Stimulated activated CD8-positive, alpha-beta memory T cell treated with anti-CD3 and anti-CD28 coated beads, Interleukin-7, amount 100 ng/mL, for 4 hours (primary cell): Measurements from ENCODE around the gene GPR42.
"Not testable (repeated sequence)": the region's sequence is repeated elsewhere in the genome, so short reads cannot be mapped to it uniquely, and the experiment has no call there.

Source experiments
- DNase-seq, 2 donors: peaks; one replicate each; pipeline ENCODE4 v3.0.0-alpha.2; 2020; ENCODE audit warnings: low read depth in 2 of 2

GPR42 gene

DNA sequence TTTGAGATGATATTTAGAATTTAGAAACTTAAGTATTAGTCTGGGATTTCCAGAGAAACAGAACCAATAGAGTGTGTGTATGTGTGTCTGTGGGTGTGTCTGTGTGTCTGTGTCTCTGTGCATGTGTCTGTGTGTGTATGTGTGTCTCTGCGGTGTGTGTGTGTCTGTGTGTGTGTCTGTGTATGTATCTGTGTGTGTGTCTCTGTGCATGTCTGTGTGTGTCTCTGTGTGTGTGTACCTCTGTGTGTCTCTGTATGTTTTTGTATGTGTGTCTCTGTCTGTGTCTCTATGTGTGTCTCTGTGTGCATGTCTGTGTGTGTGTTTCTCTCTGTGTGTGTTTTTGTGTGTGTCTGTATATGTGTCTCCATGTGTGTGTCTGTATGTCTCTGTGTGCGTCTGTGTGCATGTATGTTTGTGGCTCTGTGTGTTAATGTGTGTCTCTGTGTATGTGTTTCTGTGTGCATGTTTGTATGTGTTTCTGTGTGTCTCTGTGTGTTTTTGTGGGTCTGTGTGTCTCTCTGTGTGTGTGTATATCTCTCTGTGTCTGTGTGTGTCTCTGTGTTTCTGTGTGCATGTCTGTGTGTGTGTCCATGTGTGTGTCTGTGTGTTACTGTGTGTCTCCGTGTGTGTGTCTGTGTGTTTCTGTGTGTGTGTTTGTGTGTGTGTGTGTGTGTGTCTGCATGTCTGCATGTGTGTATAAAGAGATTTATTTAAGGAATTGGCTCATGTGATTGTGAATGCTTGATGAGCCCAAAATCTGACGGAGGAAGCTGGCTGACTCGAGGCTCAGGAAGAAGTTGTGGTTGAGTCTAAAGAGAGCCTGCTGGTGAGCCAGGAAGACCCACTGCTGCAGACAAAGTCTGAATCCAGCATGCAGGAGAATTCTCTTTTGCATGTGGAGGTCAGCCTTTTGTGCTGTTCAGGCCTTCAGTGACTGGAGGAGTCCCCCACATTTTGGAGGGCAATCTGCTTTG, 22.2 kb downstream of the GPR42 start:
- DNase-seq: no peak

DNA sequence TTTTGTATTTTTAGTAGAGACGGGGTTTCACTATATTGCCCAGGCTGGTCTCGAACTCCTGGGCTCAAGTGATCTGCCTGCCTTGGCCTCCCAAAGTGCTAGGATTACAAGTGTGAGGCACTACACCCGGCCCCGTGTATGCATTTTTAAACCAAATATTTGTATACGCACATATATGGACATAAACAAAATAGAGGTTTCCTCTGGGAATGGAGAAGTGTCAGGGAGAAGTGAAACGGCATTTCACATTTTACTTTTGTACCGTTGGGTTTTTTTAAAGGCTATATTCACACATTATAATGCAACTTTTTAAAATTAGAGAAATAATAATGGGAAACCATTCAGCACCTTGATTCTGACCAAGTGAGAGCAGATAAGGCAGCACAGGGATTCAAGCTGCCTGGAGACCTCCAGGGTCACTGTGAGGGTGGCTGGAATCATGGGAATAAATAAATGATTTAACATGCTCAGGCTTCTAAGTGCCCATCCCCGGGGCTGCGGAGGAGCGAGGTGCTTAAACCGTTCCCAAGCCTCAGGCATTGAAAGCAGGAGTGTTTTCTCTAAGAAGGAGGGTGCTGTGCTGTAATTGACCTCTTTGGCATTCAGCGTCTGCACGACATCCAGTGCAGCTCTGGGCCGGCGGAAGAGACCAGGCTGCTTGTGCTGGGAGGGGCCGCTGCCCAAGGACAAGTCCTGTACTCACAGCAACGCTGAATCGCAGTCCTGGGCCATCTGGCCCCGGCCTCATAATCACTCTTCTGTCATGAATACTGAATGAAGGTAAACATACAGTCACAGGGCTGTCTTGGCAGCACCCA, 24.7 kb downstream of the GPR42 start:
- DNase-seq: no peak

DNA sequence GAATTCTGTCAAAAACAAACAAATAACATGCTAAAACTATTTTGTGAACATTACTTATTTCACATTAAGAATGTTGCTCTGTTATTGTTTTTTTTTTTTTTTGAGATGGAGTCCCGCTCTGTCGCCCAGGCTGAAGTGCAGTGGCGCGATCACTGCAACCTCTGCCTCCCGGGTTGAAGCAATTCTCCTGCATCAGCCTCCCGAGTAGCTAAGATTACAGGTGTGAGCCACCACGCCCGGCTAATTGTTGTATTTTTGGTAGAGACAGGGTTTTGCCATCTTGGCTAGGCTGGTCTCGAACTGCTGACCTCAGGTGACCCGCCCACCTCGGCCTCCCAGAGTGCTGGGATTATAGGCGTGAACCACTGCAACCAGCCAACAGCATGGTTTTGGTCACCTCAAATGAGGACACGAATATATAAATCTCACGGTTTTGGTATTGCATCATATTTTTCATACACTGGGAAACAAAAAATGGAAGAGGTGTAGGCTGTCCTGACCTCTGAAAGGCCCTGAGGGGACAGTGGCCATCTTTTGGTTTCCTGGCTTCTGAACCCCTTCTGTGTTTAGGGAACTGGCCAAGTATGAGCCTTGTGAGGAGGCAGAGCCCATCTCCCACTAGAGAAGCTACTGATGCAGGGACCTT, 25.5 kb downstream of the GPR42 start:
- no peak for DNase-seq

DNA sequence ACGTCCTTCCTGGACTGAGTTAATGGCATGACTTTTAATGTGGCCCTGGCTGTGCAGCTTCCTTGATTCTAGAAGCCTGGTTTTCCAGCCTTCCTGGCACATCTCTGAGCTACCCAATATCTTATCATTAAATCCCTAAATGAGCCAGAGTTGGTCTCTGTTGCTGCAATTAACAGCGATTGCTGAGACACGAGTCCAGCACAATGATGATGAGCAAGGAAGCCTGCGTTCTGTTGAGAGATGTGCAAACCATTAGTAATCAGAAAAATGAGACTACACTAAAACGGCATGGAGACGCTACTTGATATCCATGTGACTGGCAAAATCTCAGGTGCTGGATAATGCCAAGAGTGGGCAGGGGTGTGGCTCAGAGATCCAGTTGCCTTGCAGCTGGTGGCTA, 26.2 kb downstream of the GPR42 start:
- DNase-seq: no peak

DNA sequence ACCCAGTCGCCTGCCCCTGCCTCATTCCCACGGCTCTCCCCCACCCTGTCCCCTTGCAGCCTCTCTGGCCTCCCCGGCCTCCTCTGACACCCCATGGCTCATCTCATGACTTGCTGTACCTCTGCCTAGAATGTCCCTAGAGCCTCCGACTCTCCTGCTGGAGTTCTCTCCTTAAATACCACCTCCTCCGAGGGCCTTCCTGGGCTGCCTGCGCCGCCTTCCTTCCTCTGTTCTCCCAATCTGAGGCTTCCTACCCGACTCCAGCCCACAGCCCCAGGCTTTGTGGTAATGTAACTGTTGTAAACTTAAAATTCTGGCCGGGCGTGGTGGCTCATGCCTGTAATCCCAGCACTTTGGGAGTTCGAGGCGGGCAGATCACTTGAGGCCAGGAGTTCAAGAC, 27.7 kb downstream of the GPR42 start:
- no peak for DNase-seq

DNA sequence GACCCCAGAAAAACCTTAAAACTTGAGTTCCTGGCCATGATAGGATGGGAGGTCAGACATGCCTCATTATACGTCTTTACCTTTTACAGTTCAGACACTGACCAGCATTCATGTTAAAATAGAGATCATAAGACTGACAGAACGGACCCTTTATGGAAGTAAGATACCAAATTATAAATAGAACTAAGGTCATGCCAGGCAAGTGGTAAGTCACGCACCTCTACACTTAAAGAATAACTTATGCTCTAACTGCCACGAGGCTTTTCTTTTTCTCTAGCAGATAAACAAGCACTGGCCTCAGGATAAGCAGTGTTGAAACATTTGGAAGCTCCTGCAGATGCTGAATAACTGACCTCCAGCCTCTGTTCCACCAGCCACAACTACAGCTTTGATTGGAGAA, 28.4 kb downstream of the GPR42 start:
- DNase-seq: no peak

DNA sequence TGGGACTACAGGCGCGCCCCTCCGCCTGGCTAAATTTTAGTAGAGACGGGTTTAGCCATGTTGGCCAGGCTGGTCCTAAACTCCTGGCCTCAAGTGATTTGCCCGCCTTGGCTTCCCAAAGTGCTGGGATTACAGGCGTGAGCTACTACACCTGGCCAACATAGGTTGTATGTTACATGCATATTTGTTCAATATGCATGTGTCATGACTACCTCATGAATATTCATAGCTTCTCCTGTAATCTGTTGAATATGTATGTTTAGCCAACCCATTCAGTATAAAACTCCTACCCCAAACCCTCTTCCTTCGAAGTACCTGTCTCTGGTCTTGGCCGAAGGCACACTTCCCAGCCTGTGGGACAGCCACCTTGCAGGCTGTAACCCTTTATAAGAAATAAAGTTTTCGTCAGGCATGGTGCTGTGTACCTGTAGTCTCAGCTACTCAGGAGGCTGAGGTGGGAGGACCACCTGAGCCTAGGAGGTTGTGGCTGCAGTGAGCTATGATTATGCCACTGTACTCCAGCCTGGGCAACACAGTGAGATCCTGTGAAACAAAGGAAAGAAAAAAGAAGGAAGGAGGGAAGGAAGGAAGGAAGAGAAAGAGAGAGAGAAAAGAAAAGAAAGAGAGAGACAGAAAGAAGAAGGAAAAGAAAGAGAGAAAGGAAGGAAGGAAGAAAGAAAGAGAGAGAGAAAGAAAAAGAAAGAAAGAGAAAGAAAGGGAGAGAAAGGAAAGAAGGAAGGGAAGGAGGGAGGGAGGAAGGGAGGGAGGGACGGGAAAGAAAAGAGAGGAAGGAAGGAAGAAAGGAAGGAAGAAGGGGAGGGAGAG, 29.3 kb downstream of the GPR42 start:
- DNase-seq: no peak

DNA sequence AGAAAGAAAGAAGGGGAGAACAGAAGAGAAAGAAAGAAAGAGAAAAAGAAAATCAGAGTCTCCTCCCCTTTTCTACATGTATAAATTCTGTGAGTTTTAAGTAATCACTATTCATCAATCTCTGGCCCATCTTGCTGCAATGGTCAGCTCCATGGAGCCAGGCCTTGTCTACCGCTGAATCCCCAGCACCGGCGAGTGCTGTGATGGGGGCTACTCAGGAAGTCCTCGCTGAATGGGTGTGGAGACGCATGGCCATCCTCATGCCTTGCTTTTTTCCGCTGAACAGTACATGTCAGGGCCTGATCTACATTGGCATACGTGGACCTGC, 29.9 kb downstream of the GPR42 start:
- no peak for DNase-seq

DNA sequence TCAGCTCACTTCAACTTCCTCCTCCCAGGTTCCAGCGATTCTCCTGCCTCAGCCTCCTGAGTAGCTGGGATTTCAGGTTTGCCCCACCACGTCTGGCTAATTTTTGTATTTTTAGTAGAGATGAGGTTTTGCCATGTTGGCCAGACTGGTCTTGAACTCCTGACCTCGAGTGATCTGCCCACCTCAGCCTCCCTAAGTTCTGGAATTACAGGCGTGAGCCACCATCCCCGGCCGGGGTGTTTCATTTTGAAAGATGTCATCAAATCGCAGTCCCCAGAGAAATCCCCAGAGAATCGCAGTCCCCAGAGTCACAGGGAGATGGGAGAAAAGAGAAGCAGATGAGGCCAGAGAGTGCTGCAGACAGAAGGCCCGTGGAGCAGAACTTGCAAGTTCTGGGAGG, 30.5 kb downstream of the GPR42 start:
- DNase-seq: not testable (repeated sequence)

DNA sequence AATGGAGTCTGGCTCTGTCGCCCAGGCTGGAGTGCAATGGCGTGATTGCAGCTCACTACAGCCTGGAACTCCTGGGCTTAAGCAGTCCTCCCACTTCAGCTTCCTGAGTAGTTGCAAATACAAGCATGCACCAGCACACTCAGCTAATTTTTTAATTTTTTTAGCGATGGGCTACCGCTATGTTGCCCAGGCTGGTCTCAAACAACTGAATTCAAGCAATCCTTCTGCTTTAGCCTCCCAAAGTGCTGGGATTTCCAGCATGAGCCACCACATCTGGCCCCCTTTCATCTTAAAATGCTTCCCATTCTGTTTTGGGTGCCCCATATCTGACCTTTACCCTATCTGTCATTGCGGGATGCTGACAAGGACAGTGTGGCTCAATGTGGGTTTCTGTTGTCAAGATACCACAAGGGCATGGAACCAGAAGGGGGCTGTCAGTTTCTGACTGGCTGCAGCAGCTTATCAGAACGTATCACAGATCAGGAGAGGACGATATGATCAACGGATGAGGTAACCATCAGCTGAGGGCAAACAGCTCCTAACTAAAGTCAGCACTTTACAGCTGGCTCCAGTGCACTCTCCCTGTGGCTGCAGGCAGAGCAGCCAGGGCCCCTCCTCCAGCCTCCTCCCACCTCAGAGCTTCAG, 32.4 kb downstream of the GPR42 start:
- no peak for DNase-seq

DNA sequence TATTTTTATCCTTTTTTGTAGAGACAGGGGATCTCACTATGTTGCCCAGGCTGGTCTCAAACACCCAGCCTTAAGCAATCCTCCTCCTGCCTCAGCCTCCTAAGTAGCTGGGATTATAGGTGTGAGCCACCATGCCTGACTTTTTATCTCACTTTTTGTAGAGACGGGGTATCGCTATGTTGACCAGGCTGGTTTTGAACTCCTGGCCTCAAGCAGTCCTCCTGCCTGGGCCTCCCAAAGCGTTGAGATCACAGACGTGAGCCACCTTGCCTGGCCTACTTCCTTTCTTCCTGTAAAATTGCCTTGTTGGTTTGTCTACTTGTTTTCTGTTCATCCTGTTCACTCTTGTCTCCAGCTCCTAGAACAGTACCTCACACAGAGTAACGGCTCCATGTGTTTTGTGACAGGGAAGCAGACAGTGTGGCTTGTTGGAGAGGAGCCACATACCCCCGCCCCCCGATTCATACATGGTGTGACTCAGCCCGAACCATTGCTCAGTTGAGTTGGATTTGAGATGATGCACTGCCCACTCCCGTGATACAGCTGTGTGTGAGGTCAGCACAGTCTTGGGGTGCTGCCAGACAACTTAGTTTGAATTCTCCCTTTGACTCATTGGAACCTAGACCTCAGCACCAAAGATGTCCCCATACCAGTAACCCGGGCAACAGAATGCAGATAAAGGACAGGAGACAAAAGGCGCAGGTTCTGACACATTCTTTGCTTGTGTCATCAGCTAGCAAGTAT, 34.2 kb downstream of the GPR42 start:
- no peak for DNase-seq

DNA sequence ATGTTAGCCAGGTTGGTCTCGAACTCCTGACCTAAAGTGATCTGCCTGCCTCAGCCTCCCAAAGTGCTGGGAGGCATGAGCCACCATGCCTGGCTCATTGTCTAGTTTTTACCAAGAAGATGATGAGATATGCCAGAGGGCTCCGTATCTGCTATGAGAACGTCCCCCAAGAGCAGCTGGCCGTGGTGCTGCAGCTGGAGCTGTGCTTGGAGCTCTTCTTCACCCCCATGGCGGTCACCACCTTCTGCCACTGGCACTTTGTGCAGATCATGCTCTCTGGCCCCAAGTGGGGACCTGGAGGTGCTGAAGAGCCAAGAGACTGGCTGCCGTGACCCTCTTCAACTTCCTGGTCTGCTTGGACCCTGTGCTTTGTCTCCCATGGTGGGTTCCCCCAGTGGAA, 36.8 kb downstream of the GPR42 start:
- no peak for DNase-seq

DNA sequence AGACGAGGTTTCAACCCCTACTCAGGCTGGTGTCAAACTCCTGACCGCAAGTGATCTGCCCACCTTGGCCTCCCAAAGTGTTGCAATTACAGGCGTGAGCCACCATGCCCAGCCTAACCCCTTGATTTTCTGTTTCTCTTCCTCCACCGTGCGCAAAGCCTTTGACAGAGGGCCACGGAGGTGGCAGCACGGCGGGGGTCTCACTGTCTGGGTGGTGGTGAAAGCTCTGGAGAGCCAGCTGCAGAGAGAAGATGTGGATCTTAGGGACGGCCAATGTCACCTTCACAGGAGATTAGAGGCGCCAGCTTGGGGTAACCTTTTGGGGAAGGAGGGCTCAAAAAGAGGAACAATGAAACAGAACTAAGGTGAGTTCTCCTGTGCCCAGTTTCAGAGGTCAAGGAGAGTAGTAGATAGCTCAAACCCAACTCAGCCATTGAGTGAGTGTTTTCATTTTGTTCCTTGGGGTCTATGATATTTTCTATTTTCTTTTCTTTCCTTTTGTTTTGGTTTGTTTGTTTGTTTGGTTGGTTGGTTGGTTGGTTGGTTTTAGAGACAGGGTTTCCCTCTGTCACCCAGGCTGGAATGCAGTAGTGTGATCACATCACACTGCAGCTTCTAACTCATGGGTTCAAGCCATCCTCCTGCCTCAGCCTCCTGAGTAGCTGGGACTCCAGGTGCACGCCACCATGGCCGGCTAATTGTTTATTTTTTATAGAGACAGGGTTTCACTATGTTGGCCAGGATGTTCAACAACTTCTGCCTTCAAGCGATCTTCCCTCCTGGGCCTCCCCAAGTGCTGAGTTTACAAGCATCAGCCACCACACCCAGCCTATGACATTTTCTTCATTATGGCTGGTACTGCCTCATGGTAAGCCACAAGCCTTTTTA, 37.7 kb downstream of the GPR42 start:
- DNase-seq: no peak

DNA sequence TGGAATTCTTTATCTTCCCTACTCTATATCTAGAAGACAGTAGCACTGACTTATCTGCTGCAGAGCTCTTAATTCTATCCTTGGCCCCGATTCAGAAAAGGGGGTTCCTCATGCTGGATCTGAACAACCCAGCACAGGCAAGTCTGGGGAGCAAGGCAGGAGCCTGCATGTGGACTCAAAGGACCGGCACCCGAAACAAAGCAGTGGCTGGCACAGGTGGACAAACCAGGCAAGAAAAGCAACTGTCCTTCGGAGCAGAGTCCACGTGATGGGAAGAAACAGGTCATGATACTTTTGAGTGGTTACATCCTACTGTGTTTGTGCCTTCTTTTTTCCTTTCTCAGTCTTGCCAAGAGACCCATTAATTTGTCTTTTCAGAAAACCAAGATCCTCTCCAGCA, 38.3 kb downstream of the GPR42 start:
- DNase-seq: no peak

DNA sequence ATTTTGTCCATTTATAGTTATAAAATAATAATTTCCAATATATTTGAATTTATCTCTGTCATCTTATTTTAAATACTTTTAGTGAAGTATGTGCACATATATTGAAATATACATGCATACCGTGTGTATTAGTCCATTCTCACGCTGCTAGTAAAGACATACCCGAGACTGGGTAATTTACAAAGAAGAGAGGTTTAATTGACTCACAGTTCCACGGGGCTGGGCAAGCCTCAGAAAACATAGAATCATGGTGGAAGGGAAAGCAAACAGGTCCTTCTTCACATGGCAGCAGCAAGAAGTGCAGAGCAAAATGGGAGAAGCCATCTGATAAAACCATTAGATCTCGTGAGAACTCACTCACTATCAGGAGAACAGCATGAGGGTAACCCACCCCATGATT, 39.6 kb downstream of the GPR42 start:
- DNase-seq: no peak

DNA sequence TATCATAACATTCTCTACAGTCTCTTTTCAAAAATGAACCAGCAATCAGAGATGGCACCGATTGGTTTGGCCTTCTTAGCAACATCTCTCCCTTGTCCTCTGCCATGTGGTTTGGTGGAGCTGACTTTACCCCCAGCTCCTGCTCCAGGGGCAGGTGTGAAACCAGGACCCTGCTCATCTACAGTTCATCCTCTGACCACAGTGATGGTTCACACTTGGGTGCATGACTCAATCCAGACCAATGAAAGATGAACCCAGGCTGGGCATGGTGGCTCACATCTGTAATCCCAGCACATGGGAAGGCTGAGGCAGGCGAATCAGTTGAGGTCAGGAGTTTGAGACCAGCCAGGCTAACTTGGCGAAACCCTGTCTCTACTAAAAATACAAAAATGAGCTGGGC, 43.6 kb downstream of the GPR42 start:
- DNase-seq: no peak

DNA sequence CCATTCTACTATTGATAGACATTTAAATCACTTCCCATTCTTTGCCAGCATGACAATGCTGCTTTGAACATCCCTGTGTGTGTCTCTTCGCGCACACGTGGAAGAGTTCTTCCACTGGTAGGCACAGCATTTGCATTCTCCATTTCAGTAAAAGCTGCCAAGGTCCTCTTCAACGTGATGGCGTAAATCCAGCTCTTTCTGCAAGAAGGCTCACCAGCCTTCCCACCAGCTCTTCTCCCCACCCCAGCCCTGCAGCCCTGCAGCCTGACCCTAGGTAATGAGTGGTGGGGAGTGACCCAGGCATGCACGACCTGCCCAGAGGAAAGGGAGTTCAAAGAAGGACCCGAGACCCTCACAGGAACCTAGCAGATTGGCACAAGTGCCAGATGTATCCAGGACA, 45.5 kb downstream of the GPR42 start:
- no peak for DNase-seq

DNA sequence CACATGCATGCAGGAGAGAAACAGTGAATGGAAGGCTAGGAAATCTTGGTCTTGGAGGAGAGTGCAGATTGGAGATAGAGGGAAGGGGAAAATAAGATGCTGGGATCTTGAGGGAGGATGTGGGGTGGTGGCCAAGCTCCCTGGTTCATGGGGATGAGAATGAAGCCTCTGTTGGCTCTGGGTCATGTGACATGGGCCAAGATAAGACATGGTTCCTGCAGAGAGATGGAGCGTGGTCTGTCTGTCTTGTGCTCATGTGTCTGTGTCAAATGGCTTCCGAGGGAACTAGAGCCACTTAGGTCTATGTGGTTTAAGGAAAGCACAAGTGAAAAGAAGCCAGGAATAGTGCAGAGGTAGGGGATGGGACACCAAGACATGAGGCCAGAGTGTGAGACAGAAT, 46.4 kb downstream of the GPR42 start:
- DNase-seq: no peak

DNA sequence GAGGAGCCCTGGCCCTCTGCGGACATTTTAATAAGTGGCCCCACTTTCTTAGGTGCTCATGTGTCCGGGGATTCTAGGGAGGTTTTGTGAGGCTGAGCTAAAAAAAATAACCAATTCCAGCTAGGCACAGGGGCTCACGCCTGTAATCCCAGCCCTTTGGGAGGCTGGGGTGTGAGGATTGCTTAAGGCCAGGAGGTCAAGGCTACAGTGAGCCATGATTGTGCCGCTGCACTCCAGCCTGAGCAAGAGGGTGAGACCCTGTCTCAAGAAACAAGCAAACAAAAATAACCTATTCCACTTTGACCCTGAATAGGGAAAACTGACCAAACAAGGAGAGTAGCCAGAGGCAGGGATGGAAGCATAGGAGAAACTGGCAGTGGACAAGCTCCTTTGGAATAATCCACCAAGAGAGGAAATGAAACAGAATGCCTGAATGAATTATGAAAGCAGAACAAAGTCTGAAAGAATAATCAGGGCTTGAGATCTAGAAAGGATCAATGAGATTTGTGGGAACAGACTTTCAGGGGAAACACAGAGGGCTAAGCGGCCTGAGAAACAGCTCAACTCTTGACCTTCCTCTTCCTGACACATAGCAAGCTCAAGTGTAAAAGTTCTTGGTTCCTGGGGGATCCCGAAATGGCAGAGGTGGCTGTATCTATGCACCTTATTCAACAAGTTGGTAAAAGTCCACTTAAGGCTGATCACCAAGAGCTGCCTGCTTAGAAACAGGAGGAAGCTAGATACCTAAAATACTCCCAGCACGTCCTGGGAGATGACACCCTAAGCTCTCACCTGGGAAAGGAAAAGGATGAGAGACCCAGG, 47.1 kb downstream of the GPR42 start:
- no peak for DNase-seq
